Transverse colon (tissue), 4 donors: ENCODE measurements around the gene PHLDB2. TPM values are rescaled to one million over a fixed set of nuclear protein-coding genes. Genes with fewer than 3 reads are reported as not detected.

Experiments
- DNase-seq: peaks from one replicate; pipeline ENCODE4 v3.0.0-alpha.2; 2019
- H3K27ac ChIP-seq, 4 donors: fragments of 200-600 bp; sonication (generic); 2 replicates each; pipeline ENCODE4 v1.5.1; 2016 to 2018; ENCODE audit warnings: inconsistent platforms in 4 of 4
- H3K27me3 ChIP-seq: fragments of 200-600 bp; sonication (generic); 2 replicates; pipeline ENCODE4 v1.5.1; 2017; ENCODE audit warnings: inconsistent platforms
- H3K36me3 ChIP-seq, 4 donors: fragments of 200-600 bp; sonication (generic); 2 replicates each; pipeline ENCODE4 v1.5.1; 2017 to 2019; ENCODE audit warnings: inconsistent platforms in 4 of 4
- H3K4me1 ChIP-seq, 4 donors: fragments of 200-600 bp; sonication (generic); 2 replicates each; pipeline ENCODE4 v1.5.1; 2017 to 2020; ENCODE audit warnings: inconsistent platforms in 4 of 4
- H3K4me3 ChIP-seq, 4 donors: fragments of 200-600 bp; sonication (generic); 1 replicate in 1 of 4; 2 replicates in 3 of 4; pipeline versions ENCODE4 v1.5.1 to v1.6.1; 2017 to 2019; ENCODE audit warnings: inconsistent platforms in 4 of 4
- H3K9me3 ChIP-seq, 2 donors: fragments of 200-600 bp; sonication (generic); 2 replicates each; pipeline ENCODE4 v1.5.1; 2017 to 2019; ENCODE audit warnings: inconsistent platforms in 2 of 2
- EP300 ChIP-seq: sonication (generic); formaldehyde crosslinking; IDR thresholded peaks from one replicate; pipeline ENCODE4 v1.6.1; 2017; ENCODE audit warnings: antibody characterized with exemption, low read depth
- POLR2A ChIP-seq: fragments of 450-650 bp; IDR thresholded peaks from one replicate; pipeline ENCODE4 v1.6.1; 2016; ENCODE audit warnings: antibody characterized with exemption, mild to moderate bottlenecking, moderate library complexity
- POLR2AphosphoS5 ChIP-seq, 3 donors: sonication (generic); formaldehyde crosslinking; IDR thresholded peaks; one replicate each; pipeline ENCODE4 v1.6.1; 2016; ENCODE audit warnings: antibody characterized with exemption in 3 of 3
- WGBS, 2 donors: methylation state at CpG; one replicate each; pipeline ENCODE4 v1.1.5; 2018; ENCODE audit warnings: low coverage in 1 of 2; 5-methylcytosine and 5-hydroxymethylcytosine counted together
- in situ Hi-C, 4 donors: fragments of 200-750 bp; cut with MboI; loops; one replicate each; pipeline versions ENCODE4 v1.15.0 to v1.15.1; 2017; ENCODE audit warnings: low sequenced_read_pairs in 3 of 4, low pct_ligation_motif_present in 1 of 4, low pct_unique_long_range_greater_than_20kb in 1 of 4
- intact Hi-C: fragments of 100-400 bp; cut with DNase I; formaldehyde crosslinking; loops from one replicate; pipeline ENCODE4 v1.15.1; 2023; ENCODE audit warnings: low total_unique reads
- total RNA-seq, 4 donors: library from RNA; depleted of rRNA; stranded (reverse); fragments of >200 nt; gene quantifications; one replicate each; pipeline ENCODE4 v1.1.0, GENCODE V29; 2016
- TF ChIP-seq, protein P1 (sequence below), 5 experiments: fragments of 200-600 bp in 3 of 5; fragments of 450-650 bp in 2 of 5; sonication (generic) in 3 of 5; IDR thresholded peaks; 1 replicate in 2 of 5; 2 replicates in 3 of 5; pipeline ENCODE4 v1.5.1; 2016 to 2017; ENCODE audit warnings: antibody characterized with exemption in 5 of 5, inconsistent platforms in 3 of 5, mild to moderate bottlenecking in 2 of 5, moderate library complexity in 1 of 5

Gene PHLDB2
- total RNA-seq, 4 donors from 2014 or later, result 20.3 to 43.8 (median 24.5) TPM

DNA sequence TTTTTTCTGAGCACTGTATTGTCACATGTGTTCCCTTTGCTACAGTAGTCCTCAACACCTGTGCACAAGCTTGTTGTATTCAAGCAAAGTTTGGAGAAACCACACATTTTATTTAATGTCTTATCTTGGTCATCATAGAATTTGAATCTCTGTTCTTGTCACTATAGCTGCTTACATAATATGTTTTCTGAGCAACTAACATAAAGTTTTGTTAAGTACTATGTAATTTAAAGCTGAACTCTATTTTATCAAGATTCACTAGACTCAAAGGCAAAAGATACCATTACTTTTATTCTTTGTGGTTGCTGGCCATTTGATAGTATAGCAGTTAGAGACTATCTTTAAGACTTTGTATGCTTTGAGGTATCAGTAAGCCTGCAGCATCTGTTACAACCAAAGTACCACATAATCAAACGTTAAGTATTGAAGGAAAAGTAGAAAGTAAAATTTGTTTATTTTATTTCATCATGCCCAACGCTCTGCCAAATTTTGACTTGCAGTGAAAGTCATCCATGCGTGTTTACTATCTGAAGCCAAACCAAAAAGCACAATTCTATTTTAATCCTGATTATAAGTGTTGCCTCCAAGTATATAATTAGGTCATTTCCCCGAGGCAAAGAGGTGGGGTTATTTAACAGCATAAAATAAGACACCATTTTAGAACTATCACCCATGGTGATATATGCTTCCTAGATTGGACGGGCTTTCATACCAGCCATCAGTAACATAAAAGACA is 109.4 kb downstream of the PHLDB2 start:
- intact Hi-C loops (loop anchor here (5.0 kb wide), 1 partner anchor 106 kb away; no protein-coding TSS in a partner anchor), in situ Hi-C loops (no loop called here)
- Histone ChIP-seq H3K4me1 (peaks cover 0 to 8% (median 2%) of the 10 kb centered on the region in 4 donors), H3K9me3 (no peaks in the 10 kb centered on the region), H3K36me3 (no peaks in the 10 kb centered on the region), H3K27me3 (no peaks in the 10 kb centered on the region), H3K27ac (no peak overlapping the region), H3K4me3 (no peak overlapping the region)
- no peak for DNase-seq
- 48 to 75% methylated on average over 4 to 5 of the region's 5 CpGs for WGBS, 2 donors
- TF ChIP-seq POLR2AphosphoS5 (IDR thresholded peaks at IDR 0.05) (no peak), EP300 (no peak), POLR2A (no peak)
- TF ChIP-seq, protein P1, sequence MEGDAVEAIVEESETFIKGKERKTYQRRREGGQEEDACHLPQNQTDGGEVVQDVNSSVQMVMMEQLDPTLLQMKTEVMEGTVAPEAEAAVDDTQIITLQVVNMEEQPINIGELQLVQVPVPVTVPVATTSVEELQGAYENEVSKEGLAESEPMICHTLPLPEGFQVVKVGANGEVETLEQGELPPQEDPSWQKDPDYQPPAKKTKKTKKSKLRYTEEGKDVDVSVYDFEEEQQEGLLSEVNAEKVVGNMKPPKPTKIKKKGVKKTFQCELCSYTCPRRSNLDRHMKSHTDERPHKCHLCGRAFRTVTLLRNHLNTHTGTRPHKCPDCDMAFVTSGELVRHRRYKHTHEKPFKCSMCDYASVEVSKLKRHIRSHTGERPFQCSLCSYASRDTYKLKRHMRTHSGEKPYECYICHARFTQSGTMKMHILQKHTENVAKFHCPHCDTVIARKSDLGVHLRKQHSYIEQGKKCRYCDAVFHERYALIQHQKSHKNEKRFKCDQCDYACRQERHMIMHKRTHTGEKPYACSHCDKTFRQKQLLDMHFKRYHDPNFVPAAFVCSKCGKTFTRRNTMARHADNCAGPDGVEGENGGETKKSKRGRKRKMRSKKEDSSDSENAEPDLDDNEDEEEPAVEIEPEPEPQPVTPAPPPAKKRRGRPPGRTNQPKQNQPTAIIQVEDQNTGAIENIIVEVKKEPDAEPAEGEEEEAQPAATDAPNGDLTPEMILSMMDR (IDR thresholded peaks at IDR 0.05), result no peak

DNA sequence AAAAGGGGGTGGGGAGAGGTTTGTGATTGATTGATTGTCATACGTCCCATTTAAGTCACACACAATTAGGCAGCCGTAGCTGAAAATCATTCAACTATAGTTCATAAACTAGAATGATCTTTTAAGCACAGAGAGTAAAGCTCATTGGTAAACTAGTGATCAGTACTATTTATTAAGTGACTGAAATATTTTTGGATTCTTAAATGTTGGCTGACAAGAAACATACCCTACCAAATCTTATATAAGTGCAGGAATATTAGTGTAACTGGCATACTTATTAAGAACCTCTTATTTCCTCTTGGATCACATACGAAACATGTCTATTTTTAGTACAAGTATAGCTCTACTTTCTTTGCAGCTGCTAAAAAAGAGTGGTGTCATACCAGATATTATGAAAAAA is 111.3 kb downstream of the PHLDB2 start:
- Histone ChIP-seq H3K36me3 (no peaks in the 10 kb centered on the region), H3K4me3 (no peak overlapping the region), H3K9me3 (no peaks in the 10 kb centered on the region), H3K4me1 (peaks cover 0 to 8% (median 2%) of the 10 kb centered on the region in 4 donors), H3K27me3 (no peaks in the 10 kb centered on the region), H3K27ac (no peak overlapping the region)
- in situ Hi-C loops (loop anchor here in 3 of 4 donors (5.0 to 10.0 kb wide), 2 partner anchors 253 to 256 kb away; no protein-coding TSS in a partner anchor), intact Hi-C loops (no loop called here)
- TF ChIP-seq POLR2A (no peak), POLR2AphosphoS5 (IDR thresholded peaks at IDR 0.05) (no peak), EP300 (no peak)
- TF ChIP-seq, protein P1 (IDR thresholded peaks at IDR 0.05), result no peak
- no peak for DNase-seq
- 77 to 85% methylated on average over 3 of the region's 3 CpGs for WGBS, 2 donors

DNA sequence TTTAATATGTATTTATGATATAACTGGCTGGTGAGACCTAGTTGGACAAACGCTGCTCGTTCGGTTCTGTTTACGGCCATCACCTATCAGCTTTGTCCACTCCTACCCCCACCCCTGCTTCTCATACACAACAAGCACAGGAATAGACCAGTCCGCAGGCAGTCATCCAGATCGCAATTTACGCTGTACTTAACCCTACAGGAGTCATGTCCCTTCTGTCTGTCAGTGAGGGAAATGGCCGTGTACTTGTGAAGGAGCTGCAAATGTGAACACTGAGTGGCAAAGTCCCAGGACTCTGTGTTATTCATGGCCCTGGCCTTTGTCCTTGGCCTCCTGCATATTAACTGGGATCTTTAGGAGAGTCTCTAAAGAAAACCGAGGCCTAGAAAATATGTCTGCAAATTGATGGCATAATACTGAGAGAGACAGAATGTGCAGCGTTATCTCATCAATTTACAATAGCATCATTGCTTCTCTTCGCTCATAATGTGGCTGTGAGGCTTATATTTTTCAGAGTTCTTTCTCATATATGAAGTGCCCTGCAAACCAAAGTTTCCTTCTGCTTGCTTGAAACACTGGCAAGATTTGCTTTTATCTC is 112.6 kb downstream of the PHLDB2 start:
- no peaks in the 10 kb centered on the region for H3K27me3 ChIP-seq
- no peaks in the 10 kb centered on the region for H3K9me3 ChIP-seq
- no peak for DNase-seq
- no peak overlapping the region for H3K4me3 ChIP-seq
- TF ChIP-seq, protein P1 (IDR thresholded peaks at IDR 0.05), result no peak
- TF ChIP-seq POLR2A (no peak), EP300 (no peak), POLR2AphosphoS5 (IDR thresholded peaks at IDR 0.05) (no peak)
- in situ Hi-C loops (loop anchor here in 3 of 4 donors (5.0 to 10.0 kb wide), 2 partner anchors 254 to 257 kb away; no protein-coding TSS in a partner anchor), intact Hi-C loops (no loop called here)
- 83 to 86% methylated on average over 11 of the region's 11 CpGs for WGBS, 2 donors
- no peaks in the 10 kb centered on the region for H3K36me3 ChIP-seq
- H3K4me1 ChIP-seq, result peaks cover 0 to 8% (median 2%) of the 10 kb centered on the region in 4 donors
- no peak overlapping the region for H3K27ac ChIP-seq

GRCh38 chr3:111972891-111973290 is 113.8 kb downstream of the PHLDB2 start:
- in situ Hi-C loops, result loop anchor here in 3 of 4 donors (5.0 to 10.0 kb wide), 2 partner anchors 256 to 258 kb away; no protein-coding TSS in a partner anchor
- Histone ChIP-seq H3K4me1 (no peaks in the 10 kb centered on the region), H3K27ac (no peak overlapping the region), H3K36me3 (no peaks in the 10 kb centered on the region), H3K27me3 (no peaks in the 10 kb centered on the region), H3K9me3 (no peaks in the 10 kb centered on the region), H3K4me3 (no peak overlapping the region)
- WGBS, 2 donors, result 71 to 93% methylated on average over 3 of the region's 3 CpGs
- intact Hi-C loops, result no loop called here
- TF ChIP-seq POLR2AphosphoS5 (IDR thresholded peaks at IDR 0.05), result no peak
- no peak for DNase-seq
